Hepatic stellate cell (primary cell): ENCODE measurements around the gene CTBP2.

Experiments used
- DNase-seq: peaks from one replicate; pipeline ENCODE4 v3.0.0; 2011; ENCODE audit warnings: low spot score

The CTBP2 gene

DNA sequence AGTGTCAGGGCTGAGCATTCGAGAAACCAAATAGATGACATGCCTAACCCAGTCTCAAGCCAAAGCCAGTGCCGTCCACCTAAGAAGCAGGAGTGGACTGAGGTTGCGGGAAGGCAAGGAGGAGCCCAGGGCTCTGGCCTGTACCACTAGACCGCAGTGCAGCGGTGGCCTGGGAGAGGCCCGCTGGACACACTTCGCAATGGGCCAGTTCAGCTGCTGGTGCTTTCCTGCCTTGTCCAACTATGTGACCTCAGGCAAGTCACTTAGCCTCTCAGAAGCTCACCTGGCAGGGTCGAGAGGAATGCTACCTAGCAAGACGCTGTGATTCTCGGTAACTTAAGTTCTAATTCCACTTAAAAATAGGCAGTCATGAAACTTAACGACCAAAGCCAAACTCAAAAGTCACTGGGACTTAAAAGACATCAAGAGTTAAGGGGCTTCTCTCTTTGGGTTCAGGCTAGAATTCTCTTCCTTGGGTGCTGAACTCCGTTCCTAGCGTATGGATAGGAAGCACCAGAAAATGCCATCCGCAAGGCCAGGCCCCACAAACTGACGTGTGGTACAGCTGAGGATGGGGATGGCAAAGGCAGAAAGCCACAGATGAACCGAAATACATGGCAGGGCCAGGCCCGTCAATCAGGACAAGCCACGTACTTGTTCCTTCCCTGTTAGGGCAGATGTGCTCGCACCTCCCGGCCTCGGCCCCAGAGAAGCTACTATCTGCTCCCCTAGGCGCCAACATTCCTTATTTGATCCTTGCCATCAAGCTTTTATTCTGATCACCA, 34.2 kb downstream of the CTBP2 start:
- no peak for DNase-seq

DNA sequence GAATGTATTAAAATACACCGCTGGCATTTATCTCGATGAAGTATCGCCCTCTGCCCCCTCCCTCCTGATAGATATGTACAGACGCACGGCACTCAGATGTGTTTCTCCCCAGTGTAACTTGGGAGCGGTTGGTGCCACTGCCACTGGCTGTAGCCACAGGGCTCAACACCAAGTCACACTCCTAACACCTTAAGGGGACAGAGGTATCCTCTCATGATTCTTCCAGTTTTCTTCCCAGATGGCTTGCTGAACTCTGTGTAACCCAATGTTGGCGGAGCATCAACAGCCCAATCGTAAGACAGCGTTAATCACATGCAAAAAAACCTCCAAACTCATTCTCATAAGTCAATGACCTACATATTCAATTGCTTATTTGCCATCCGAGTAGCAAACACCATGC, 35.5 kb downstream of the CTBP2 start:
- DNase-seq = no peak

DNA sequence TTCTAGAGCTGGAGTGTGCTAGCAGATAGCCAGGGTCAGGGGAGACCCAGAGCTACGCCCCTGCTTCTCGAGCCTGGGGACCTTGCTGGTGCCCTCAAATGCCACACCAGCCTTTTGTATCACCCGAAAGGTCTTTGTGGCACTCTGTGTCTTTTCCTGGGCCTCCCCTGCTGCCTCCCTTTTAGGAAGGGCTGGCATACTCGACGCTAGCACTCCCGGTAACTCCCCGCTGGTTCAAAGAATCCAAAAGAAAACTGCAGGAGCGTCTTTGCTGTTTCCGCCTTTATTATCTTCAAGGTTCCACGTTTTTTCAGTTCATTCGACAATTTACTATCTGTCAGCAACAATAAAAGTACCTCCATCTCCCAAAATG, 36.3 kb downstream of the CTBP2 start:
- no peak for DNase-seq

DNA sequence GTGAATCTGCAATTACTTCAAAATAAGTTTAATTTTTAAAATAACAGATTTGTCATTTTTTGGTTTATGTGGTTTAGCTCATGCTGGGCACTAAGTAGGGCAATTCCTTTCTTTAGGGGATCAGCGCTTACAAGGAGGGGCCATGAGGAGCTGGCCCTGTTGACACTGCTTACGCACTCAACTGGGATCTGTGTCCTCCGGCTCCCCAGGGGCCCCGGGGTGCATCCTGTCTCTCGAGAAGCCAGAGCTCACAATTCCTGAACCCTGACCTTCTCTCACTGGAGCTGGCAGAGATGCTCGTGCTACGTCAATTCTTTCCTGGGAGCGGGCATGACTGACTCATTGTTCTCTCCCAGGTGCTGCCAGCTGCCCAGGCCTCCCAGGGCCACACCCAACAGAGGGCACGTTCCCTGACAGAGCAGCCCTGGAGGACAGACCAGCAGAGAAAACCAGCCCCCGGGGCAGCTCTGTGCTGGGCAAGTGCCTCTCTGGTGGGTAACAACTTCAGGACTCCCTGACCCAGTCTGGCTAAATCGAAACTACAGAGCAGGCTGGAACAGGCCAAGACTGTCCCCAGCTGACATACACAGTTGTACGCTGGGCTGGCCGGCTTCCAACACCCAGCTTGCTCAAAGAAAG, 36.8 kb downstream of the CTBP2 start:
- peak; percentile 88 for DNase-seq

DNA sequence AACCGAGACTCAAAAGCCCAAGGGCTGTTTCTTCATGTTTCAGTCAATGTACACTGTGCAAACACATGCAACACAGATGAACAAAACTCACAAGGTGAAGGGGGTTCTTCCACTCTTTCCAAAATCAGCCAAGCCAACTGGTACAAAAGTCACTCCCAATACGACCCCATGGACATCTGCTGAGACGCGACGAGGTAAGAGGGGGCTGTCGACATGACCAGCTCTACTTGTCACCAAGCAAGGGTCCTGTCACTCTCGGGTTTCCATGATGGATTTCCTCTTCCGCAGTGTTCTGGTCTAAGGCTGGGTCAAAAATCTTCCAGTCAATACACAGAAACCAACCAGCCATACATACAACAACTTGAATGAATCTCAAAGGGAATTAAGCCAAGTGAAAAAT, 37.8 kb downstream of the CTBP2 start:
- no peak for DNase-seq

DNA sequence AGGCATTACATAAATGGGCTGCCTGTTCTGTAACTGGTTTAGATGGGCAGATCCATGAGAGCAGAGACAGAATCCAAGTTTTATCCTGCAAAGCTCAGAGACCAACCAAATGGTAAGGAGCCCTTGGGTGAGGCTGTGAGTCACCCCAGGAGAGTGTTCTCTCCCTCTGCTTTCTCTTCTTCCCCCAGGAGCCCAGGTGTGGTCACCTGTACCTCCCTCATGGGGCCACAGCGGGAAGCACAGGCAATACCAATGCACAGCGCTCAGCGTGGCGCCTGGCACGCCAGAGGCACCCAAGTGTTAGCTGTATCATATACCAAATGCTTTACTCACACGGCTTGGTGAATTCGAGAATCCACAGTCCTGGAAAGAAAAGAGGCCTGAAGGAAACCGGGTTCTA, 39.4 kb downstream of the CTBP2 start:
- no peak for DNase-seq

DNA sequence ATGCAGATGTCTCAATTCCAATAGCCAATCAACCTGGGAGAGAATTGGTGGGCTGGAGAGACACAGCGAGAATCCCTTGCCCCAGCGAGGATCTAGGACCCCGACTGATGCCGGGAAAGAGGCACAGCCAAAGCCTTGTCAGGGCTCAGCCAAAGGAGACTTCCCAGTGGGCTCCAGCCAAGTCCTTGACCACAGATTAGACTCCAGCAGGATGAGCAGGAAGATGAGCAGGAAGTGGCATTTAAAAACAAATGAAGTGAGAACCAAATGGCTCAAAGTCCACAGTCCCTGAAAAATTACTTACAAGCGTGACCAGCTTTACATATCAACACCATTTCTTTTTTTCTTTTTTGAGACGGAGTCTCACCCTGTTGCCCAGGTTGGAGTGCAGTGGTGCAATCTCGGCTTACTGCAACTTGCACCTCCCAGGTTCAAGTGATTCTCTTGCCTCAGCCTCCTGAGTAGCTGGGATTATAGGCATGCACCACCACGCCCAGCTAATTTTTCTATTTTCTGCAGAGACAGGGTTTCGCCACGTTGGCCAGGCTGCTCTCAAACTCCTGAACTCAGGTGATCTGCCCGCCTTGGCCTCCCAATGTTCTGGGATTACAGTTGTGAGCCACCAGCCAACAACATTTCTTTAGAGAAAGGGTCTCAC, 40.2 kb downstream of the CTBP2 start:
- peak; percentile 67 for DNase-seq

DNA sequence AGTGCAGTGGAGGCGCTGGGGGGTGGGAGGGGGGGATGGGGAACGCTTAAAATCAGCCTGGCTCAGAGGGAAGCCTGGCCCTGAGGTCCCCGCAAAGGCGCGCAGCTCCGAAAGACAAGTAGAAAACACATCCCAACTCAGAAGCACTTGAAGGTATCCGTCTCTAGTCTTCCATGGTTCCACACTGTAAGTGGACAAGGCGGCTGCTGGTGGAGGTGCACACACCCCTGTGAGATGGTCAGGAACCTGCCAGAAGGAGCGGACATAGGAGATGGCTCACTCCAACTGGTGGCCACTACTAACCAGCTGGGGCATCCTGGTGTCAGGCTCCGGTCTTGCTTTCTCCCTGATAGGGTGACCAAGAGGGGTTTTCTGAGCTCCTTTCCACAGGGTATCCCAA, 41.7 kb downstream of the CTBP2 start:
- no peak for DNase-seq

DNA sequence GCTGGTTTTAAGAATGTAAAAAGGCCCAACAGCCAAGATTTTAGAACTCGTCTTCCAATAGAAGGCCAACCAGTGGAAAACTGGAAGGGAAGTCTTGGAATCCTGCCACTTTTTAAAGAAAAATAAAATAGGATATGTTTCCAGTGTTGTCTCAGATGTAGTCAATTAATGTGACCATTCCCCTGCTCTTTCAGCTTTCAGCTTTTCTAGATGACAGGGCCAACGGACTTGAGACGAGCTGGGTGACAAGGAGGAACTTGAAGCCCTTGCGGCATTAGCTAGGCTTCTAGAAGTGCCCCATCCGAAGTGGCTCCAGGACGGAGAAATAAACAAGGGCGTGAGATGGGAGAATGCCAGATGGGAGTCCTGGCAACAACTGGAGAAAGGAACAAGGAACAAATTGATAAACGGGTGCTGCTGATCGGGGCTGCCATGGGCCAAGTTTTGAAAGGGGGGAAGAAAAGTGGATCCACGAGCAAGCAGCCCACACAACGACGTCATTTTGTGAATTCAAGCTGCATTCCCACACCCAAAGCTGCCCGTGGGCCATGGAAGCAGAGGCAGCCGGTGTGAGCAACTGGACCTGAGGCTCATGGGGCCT, 42.3 kb downstream of the CTBP2 start:
- no peak for DNase-seq

DNA sequence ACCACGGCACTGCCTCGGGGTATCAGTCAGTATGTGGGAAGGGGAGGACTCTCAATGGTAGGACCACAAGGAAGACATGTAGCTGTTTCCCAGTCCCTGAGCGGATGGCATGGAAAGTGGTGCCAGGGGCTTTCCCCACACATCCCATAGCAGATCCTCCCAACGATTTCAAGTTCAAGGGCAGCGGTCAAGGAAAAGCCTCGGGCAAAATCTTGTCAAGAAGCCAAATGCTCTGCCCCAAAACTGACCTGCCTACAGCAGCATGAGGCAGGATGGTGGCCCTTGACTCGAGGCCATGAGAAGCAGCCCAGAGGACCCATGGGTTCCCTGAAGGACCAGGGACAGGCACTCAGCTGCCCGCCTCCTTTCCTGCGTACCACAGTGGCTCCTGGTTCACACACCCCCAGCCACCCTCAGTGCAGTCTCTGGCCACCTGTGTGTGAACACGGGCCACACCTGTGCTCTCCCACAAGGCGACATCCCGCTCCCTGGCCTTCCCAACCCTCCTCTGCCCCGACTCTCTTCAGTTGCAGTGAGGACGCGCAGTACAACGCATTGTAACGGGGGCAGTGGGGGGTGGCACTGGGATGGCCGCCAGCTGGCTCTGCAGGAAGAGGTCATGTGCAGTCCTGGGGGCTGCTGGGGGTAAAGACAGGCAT, 43.6 kb downstream of the CTBP2 start:
- DNase-seq = no peak

DNA sequence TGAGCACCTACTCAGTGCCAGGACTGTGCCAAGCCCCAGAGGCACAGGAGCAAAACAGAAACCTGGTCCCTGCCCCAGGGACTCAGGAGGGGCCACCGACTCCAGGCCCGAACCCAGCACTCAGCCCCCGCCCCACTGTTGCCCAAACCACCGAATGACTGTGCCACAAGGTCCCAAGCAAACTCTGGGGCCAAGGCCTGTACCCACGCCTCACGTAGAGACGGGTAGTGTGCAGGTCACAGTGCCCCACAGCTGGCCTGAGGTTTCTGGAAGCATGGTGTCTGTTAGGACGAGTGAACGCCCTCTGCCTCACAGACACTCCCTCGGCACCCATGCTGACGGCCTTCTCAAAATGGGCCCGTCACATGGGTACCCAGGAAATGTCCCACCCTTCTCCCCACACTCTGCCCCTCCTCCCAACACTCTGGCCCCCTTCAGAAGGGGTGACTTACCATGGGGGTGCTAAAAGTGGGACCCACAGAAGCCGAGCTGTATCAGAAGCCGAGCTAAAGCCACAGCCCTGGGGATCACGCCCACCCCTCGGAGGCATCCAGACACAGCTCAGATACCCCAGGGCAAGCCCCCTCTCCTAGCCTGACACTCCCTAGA, 44.2 kb downstream of the CTBP2 start:
- DNase-seq = no peak

DNA sequence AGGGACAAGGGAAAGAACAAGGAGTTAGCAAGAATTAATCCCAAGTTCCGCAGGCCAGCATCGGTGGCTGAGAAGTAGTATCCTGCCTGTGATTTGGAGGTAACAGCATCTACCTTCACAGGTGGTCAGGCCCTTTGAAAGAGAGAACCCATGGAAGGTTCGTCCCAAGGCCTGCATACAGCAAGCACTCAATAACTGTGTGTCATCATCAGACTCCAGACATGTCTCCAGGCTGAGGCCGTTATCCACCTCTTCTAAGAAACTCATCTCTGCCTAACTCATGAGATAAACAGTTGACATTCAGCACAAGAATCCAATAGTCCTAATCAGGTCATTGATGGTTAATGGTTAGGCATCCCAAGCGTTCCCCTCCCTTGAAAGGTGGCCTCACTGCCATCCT, 45.0 kb downstream of the CTBP2 start:
- DNase-seq = no peak

DNA sequence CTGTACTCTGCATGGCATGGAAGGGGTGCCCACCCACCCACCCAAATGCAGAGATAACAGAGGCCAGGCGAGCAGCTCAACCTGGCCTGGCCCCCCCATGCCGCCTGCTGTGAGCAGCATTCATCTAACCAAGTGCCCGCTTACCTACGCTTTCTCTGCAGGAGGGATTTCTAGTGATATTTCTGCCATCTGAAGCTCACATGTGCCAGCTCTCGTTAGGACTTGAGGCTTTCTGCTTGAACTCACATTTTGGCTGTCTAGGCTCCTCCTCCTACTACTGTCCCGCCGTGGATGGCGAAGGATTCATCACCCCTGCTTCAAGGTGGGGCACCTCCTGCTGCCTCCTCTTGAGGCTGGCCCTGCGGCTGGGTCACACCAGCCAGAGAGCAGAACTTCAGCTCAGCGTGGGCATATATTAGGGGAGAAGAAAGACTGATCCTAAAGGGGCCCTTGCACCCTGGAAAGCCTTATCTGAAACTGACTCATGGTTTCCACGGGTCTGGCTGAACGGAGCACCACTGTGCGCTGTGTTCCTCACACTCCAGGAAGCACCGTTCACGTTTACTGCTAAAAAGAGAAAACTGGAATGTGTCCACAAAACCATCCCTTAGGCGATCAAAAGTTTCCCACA, 45.5 kb downstream of the CTBP2 start:
- DNase-seq = no peak

DNA sequence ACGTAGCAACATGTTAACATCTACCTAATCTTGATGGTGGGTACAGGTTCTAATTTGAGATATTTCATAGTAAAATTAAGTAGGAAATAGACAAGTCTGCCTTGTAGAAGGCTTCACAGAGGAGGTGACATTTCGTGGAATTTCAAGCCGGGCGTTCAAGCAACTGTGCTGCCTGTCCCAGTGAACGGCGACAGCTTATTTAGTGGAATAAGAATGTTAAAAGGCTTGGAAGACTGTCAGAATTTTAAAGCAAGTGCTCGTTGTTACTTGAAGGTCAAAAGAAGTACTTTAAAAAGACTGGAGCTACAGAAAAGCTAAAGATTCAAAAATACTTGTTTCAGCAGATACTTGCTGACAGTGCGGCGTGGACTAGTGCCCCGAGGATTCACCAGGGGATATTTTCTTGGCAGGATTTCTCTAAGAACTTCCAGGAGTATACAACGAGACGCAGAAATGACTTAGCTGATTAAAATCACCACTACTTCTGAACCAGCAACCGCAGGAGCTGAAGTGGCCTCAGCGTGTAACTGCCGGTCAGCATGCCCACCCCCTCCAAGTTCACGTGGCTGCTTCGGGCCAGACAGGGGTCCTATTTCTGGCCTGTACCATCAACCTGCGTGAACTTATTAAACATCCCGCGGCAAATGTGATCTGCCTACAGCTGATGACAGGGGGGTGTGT, 46.5 kb downstream of the CTBP2 start:
- DNase-seq = peak; percentile 64

DNA sequence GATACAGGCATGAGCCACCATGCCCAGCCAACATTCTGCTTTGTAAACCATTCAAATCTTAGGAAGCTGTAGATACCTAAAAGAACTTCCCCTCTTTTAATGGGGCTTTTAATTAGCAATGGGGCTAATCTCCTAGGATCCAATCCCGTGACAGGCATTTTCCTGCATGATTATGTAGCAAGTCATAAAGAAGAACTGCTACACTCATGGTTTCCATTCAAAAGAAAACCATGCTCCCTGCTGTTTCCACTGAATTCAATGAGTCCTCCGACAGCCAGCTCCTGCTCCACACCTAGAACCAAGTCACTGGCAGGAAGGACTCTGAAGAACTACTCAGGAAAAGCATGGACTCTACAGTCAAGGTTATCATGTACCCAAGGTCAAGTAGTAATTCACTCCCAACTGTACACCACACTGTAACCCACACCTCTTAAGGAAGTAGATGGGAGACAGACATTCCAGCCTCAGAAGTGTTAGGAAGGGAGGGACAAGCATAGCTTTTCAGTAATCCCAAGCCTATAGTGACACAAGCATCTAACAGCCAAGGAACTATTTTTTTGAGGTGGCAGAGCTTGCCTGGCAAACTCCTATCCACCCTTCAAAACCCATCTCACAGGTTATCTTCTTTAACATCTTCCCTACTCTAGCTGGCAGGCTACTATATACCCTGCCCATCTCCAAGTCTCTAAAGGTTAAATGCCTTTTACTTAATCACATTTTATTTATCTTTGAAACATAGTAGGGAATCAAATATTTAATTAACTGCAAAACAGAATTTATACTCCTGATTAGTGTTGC, 47.5 kb downstream of the CTBP2 start:
- DNase-seq = no peak

DNA sequence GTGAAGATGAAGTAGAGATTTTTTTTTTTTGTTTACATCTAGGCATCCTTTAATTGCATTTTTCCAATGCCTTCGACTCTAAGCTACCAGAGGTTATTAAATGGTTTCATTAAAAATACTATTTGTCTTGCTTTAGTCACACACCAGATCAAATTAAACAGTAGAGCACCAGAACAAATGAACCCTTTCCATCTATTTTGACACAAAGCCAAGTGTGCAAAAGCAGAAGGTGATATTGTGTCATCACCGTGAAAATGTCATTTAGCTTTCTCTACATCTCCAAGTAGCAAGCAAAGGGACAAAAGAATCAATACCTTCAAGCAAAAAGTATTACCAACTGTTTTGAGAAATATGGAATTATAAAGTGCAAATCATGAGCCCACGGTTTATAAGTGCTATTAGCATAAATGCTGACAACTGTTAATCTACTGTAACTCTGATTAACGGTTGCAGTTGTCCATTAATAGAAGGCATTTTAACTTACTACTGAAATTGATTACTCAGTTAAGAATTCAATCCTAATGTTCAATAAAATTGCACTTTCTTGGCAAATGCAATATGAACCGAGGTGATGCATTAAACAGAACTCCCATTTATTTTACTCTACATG, 49.1 kb downstream of the CTBP2 start:
- no peak for DNase-seq

DNA sequence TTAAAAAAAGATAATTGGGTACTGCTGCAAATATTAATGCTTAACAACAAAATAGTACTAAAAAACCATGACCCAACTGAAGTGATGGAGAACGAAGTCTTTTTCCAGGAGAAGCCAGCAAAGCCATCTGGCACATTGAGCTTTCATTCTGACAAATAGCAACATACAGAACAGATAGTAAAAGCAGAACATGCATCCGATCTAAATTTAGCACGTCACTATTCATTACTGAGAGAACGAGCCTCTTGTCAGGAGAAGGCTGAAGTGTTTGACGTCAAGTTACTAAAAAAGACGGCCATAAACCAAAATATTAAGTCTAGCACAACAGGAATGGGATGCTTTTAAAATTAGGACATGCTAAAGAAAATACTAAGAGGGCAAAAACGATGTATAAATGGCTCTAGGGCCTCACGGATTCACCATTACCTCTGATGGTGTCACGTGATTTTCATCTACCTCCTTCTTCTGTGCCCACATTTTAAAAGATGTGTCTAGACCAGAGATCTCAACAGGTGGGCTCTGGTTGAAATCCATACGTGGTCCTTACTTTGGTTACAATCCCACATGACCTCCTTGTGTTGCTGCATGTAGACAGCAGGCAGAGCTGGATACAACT, 52.3 kb downstream of the CTBP2 start:
- no peak for DNase-seq

DNA sequence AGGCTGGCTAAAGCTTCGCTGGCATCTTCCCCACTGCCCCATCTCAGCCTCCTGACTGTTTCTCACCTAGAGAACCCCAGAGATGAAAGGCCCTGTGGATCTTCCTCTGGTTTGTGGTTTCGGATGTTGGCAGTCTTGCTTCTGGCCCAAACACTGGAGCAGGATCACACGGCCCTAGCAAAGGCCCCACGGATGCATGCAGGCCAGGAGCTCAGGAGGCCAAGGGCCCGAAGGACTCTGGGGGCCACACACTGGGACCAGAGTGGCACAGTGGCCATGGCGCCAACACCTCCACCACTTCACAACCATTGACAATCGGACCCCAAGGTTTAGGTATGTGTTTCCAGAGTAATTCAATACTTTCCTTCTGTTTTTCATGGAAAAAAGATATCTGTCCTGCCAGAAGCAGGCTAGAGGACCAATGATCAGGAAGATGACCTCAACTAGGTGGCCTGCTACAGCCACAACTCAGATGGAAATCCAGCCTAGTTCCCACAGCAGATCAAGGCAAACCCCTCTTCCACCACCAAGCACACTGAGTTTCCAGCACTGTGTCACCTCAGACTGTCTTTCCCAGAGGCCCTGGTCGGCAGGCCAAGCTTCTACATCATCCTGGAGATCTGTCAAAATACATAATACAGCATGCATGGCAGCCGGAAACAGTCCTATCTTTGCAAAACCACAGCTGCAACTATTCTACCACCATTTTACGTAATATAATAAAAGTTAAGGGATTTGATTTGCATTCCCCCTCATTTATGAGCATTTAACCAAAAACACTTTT, 53.0 kb downstream of the CTBP2 start:
- DNase-seq = no peak
